Activated CD4-positive, CD25-positive, alpha-beta regulatory T cell treated with anti-CD3 and anti-CD28 coated beads, Interleukin-2, amount 50 U/mL, for 24 hours (primary cell): ENCODE results near the gene TBPL1.
"Not testable (repeated sequence)": the region's sequence is repeated elsewhere in the genome, so short reads cannot be mapped to it uniquely, and the experiment has no call there.

ENCODE experiments used
- ATAC-seq, 2 donors: fragments of 150-1000 bp; cut with Tn5 transposase; one replicate each; pipeline ENCODE4 v1.10.0; 2021; ENCODE audit warnings: mild to moderate bottlenecking in 1 of 2, moderate library complexity in 1 of 2

Gene TBPL1

GRCh38 chr6:133952815-133953633, at the start of gene TBPL1:
TBPL1 (plus strand) TSS chr6:133953224; CDS start chr6:133980126, 26,902 bp downstream.
- ATAC-seq = peak; percentile 95 to 97

- no peak for ATAC-seq
Observed at GRCh38 chr6:133903855-133904254, 49.2 kb upstream of the TBPL1 start.

GRCh38 chr6:133906050-133906449, 47.0 kb upstream of the TBPL1 start:
- ATAC-seq = no peak

- peak; percentile 43 to 58 for ATAC-seq
Observed at GRCh38 chr6:133916650-133917151, 36.3 kb upstream of the TBPL1 start.

- no peak for ATAC-seq
Observed at GRCh38 chr6:133917781-133918180, 35.2 kb upstream of the TBPL1 start.

- ATAC-seq = no peak
Observed at GRCh38 chr6:133918208-133918930, 34.7 kb upstream of the TBPL1 start.

GRCh38 chr6:133919362-133919761, 33.7 kb upstream of the TBPL1 start:
- no peak for ATAC-seq

- peak in 1 of 2 donors; percentile 25 for ATAC-seq
Observed at GRCh38 chr6:133921249-133921859, 31.7 kb upstream of the TBPL1 start.

GRCh38 chr6:133923938-133924593, 29.0 kb upstream of the TBPL1 start:
- peak; percentile 78 to 81 for ATAC-seq

GRCh38 chr6:133931221-133931620, 21.8 kb upstream of the TBPL1 start:
- not testable (repeated sequence) for ATAC-seq

- not testable (repeated sequence) for ATAC-seq
Observed at GRCh38 chr6:133936352-133936751, 16.7 kb upstream of the TBPL1 start.

GRCh38 chr6:133937909-133938308, 15.1 kb upstream of the TBPL1 start:
- ATAC-seq = no peak

GRCh38 chr6:133938533-133938932, 14.5 kb upstream of the TBPL1 start:
- ATAC-seq = no peak

- ATAC-seq = no peak
Observed at GRCh38 chr6:133939778-133940667, 13.0 kb upstream of the TBPL1 start.

GRCh38 chr6:133945158-133945557, 7.9 kb upstream of the TBPL1 start:
- ATAC-seq = no peak

- no peak for ATAC-seq
Observed at GRCh38 chr6:133947302-133947900, 5.6 kb upstream of the TBPL1 start.

GRCh38 chr6:133948472-133948871, 4.6 kb upstream of the TBPL1 start:
- ATAC-seq = no peak

GRCh38 chr6:133951227-133951626, 1.8 kb upstream of the TBPL1 start:
- ATAC-seq = no peak

GRCh38 chr6:133951881-133952814, 876 bp upstream of the TBPL1 start:
- ATAC-seq = peak; percentile 42 to 43
